GM06990 (cell line): Measurements from ENCODE around the gene PLAU.
A peak's percentile ranks its signal among the peaks of the same experiment; 100 is the strongest.

Experiments used
- DNase-seq: peaks from one replicate; pipeline ENCODE4 v3.0.0-alpha.2; 2011; ENCODE audit not compliant: insufficient read length; ENCODE audit errors: extremely low read depth
- H3K27me3 ChIP-seq: replicated peaks from 2 replicates; pipeline ENCODE4 v1.6.0; 2011; ENCODE audit warnings: low read length; ENCODE audit not compliant: control insufficient read depth, insufficient read depth
- H3K36me3 ChIP-seq: 2 replicates; pipeline ENCODE4 v1.5.1; 2011; ENCODE audit warnings: low read length; ENCODE audit not compliant: control insufficient read depth, insufficient read depth
- H3K4me3 ChIP-seq: replicated peaks from 2 replicates; pipeline ENCODE4 v1.5.1; 2011; ENCODE audit warnings: low read depth, mild to moderate bottlenecking, control low read depth, low read length
- CTCF ChIP-seq: IDR thresholded peaks from 2 replicates; pipeline ENCODE4 v1.5.1; 2011; ENCODE audit warnings: low read length, control low read depth, mild to moderate bottlenecking, inconsistent platforms; ENCODE audit not compliant: insufficient read depth, poor library complexity, severe bottlenecking

The PLAU gene

DNA sequence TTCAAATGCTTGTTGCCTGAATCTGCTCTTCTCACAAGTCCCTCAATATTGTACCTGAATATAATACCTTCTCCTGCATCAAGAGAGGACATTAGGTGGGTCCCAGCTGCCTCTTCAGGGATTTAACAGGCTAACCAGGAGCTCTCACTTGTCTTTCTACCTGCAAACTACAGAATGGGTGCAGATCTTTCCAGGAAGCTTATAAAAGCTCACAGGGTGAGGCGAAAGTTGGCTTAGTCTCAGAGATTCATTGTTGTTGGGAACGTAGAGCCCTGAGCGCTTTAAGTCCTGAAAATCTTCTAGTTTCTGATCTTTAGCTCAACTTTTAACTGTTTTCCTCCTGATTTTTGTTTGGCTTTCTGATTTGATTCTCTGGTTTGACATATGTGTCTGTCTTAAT lies 25.0 kb downstream of the PLAU start:
- no peak for TF ChIP-seq CTCF
- no peak for DNase-seq
- H3K4me3 ChIP-seq, result no peak overlapping the region
- no peaks in the 10 kb centered on the region for H3K27me3 ChIP-seq
- no peaks in the 10 kb centered on the region for H3K36me3 ChIP-seq

GRCh38 chr10:73937333-73938043 lies 26.6 kb downstream of the PLAU start:
- no peak for DNase-seq
- H3K4me3 ChIP-seq, result no peak overlapping the region
- no peaks in the 10 kb centered on the region for H3K27me3 ChIP-seq
- no peaks in the 10 kb centered on the region for H3K36me3 ChIP-seq
- TF ChIP-seq CTCF, result no peak

GRCh38 chr10:73940634-73941221 lies 29.8 kb downstream of the PLAU start:
- Histone ChIP-seq H3K27me3 (no peaks in the 10 kb centered on the region), H3K36me3 (no peaks in the 10 kb centered on the region), H3K4me3 (no peak overlapping the region)
- DNase-seq, result peak; percentile 82
- peak; percentile 99 for TF ChIP-seq CTCF

GRCh38 chr10:73941300-73941699 lies 30.4 kb downstream of the PLAU start:
- Histone ChIP-seq H3K27me3 (no peaks in the 10 kb centered on the region), H3K36me3 (no peaks in the 10 kb centered on the region), H3K4me3 (no peak overlapping the region)
- no peak for TF ChIP-seq CTCF
- no peak for DNase-seq

DNA sequence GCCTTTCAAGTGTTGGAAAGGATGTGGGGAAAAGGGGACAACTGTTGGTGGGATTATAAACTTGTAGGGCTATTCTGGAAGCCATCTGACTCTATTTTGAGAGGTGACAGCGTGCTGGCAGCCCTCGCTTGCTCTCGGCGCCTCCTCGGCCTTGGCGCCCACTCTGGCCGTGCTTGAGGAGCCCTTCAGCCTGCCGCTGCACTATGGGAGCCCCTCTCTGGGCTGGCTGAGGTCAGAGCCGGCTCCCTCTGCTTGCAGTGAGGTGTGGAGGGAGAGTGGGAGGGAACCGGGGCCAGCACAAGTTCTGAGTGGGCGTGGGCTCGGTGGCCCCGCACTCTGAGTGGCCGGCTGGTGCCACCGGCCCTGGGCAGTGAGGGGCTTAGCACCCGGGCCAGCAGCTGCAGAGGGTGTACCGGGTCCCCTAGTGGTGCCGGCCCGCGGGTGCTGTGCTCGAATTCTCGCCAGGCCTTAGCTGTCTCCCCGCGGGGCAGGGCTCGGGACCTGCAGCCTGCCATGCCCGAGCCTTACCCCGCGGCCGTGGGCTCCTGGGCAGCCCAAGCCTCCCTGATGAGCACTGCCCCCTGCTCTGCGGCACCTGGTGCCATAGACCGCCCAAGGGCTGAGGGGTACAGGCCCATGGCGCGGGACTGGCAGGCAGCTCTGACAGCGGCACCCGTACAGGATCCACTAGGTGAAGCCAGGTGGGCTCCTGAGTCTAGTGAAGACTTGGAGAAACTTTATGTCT lies 33.6 kb downstream of the PLAU start:
- Histone ChIP-seq H3K4me3 (no peak overlapping the region), H3K27me3 (no peaks in the 10 kb centered on the region), H3K36me3 (no peaks in the 10 kb centered on the region)
- no peak for TF ChIP-seq CTCF
- no peak for DNase-seq
